A549 (cell line): ENCODE data around the gene TMED9.

Experiments used
- EP300 ChIP-seq, 2 experiments: fragments of >200 bp; sonication (Bioruptor Twin); formaldehyde crosslinking; IDR thresholded peaks; 2 replicates in 1 of 2; 3 replicates in 1 of 2; pipeline ENCODE4 v1.6.1; 2016 to 2017
- MYC ChIP-seq: IDR thresholded peaks from 2 replicates; pipeline ENCODE4 v1.6.1; 2012; ENCODE audit warnings: mild to moderate bottlenecking, inconsistent platforms, low read length, improper control_type of control experiment, borderline replicate concordance
- POLR2A ChIP-seq: IDR thresholded peaks from 2 replicates; pipeline ENCODE4 v1.6.1; 2012; ENCODE audit warnings: mild to moderate bottlenecking, low read length
- TF ChIP-seq, protein P1 (sequence below): fragments of >200 bp; sonication (Bioruptor Twin); formaldehyde crosslinking; IDR thresholded peaks from 3 replicates; pipeline ENCODE4 v1.5.1; 2016

DNA sequence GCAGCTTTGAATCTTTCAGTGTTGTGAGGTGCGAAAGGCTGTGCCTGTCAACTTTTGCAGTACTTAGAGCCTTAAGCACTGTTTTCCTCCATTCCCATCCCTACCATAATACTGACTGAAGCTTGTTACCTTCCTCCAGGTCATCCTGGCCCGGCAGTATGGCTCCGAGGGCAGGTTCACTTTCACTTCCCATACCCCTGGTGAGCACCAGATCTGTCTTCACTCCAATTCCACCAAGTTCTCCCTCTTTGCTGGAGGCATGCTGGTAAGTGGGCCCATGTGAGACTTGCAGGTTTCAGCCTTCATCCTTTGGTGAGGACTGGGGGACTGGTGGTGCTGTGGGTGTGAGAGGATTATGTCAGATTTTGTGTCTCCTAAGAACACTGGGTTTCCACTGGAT lies 1.5 kb downstream of the TMED9 start:
- TF ChIP-seq POLR2A = no peak
- TF ChIP-seq, protein P1, sequence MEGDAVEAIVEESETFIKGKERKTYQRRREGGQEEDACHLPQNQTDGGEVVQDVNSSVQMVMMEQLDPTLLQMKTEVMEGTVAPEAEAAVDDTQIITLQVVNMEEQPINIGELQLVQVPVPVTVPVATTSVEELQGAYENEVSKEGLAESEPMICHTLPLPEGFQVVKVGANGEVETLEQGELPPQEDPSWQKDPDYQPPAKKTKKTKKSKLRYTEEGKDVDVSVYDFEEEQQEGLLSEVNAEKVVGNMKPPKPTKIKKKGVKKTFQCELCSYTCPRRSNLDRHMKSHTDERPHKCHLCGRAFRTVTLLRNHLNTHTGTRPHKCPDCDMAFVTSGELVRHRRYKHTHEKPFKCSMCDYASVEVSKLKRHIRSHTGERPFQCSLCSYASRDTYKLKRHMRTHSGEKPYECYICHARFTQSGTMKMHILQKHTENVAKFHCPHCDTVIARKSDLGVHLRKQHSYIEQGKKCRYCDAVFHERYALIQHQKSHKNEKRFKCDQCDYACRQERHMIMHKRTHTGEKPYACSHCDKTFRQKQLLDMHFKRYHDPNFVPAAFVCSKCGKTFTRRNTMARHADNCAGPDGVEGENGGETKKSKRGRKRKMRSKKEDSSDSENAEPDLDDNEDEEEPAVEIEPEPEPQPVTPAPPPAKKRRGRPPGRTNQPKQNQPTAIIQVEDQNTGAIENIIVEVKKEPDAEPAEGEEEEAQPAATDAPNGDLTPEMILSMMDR = no peak
- no peak for TF ChIP-seq EP300 (IDR thresholded peaks at IDR 0.05)
- no peak for TF ChIP-seq MYC
